GM19397 (cell line): Measurements from ENCODE around the gene LCLAT1.
"Not testable (repeated sequence)": the region's sequence is repeated elsewhere in the genome, so short reads cannot be mapped to it uniquely, and the experiment has no call there.

Experiments used
- ATAC-seq: cut with Tn5 transposase; IDR thresholded peaks from one replicate; pipeline ENCODE4 v1.9.1; 2021; ENCODE audit warnings: mild to moderate bottlenecking, moderate library complexity; ENCODE audit not compliant: unreplicated experiment

Gene LCLAT1

GRCh38 chr2:30453498-30453897 is 6.5 kb downstream of the LCLAT1 start:
- no peak for ATAC-seq

GRCh38 chr2:30454571-30454970 is 7.5 kb downstream of the LCLAT1 start:
- no peak for ATAC-seq

- no peak for ATAC-seq
Measured at GRCh38 chr2:30455114-30455738, 8.2 kb downstream of the LCLAT1 start.

- ATAC-seq, result no peak
Measured at GRCh38 chr2:30456106-30456505, 9.1 kb downstream of the LCLAT1 start.

GRCh38 chr2:30456579-30456978 is 9.5 kb downstream of the LCLAT1 start:
- ATAC-seq, result no peak

- no peak for ATAC-seq
Measured at GRCh38 chr2:30457296-30457695, 10.2 kb downstream of the LCLAT1 start.

GRCh38 chr2:30459140-30459539 is 12.1 kb downstream of the LCLAT1 start:
- ATAC-seq, result no peak

- no peak for ATAC-seq
Measured at GRCh38 chr2:30462131-30462857, 15.2 kb downstream of the LCLAT1 start.

- ATAC-seq, result no peak
Measured at GRCh38 chr2:30463535-30463934, 16.5 kb downstream of the LCLAT1 start.

GRCh38 chr2:30464544-30465170 is 17.6 kb downstream of the LCLAT1 start:
- ATAC-seq, result no peak

GRCh38 chr2:30465171-30465545 is 18.1 kb downstream of the LCLAT1 start:
- no peak for ATAC-seq

- no peak for ATAC-seq
Measured at GRCh38 chr2:30466216-30466615, 19.2 kb downstream of the LCLAT1 start.

- not testable (repeated sequence) for ATAC-seq
Measured at GRCh38 chr2:30467062-30467826, 20.2 kb downstream of the LCLAT1 start.

GRCh38 chr2:30470426-30470825 is 23.4 kb downstream of the LCLAT1 start:
- no peak for ATAC-seq

- ATAC-seq, result no peak
Measured at GRCh38 chr2:30472326-30472725, 25.3 kb downstream of the LCLAT1 start.

- ATAC-seq, result no peak
Measured at GRCh38 chr2:30475542-30475941, 28.5 kb downstream of the LCLAT1 start.

- ATAC-seq, result no peak
Measured at GRCh38 chr2:30476636-30477035, 29.6 kb downstream of the LCLAT1 start.

GRCh38 chr2:30480703-30481322 is 33.8 kb downstream of the LCLAT1 start:
- ATAC-seq, result no peak

GRCh38 chr2:30481323-30481800 is 34.3 kb downstream of the LCLAT1 start:
- no peak for ATAC-seq

GRCh38 chr2:30482011-30482410 is 35.0 kb downstream of the LCLAT1 start:
- ATAC-seq, result no peak

GRCh38 chr2:30484145-30484544 is 37.1 kb downstream of the LCLAT1 start:
- no peak for ATAC-seq
